GM19240 (cell line): ENCODE measurements around the gene PIGP.
"Not testable (repeated sequence)": the region's sequence is repeated elsewhere in the genome, so short reads cannot be mapped to it uniquely, and the experiment has no call there.

Source experiments
- DNase-seq: peaks from one replicate; pipeline ENCODE4 v3.0.0; 2011; ENCODE audit warnings: low spot score; ENCODE audit not compliant: insufficient read length

PIGP gene

DNA sequence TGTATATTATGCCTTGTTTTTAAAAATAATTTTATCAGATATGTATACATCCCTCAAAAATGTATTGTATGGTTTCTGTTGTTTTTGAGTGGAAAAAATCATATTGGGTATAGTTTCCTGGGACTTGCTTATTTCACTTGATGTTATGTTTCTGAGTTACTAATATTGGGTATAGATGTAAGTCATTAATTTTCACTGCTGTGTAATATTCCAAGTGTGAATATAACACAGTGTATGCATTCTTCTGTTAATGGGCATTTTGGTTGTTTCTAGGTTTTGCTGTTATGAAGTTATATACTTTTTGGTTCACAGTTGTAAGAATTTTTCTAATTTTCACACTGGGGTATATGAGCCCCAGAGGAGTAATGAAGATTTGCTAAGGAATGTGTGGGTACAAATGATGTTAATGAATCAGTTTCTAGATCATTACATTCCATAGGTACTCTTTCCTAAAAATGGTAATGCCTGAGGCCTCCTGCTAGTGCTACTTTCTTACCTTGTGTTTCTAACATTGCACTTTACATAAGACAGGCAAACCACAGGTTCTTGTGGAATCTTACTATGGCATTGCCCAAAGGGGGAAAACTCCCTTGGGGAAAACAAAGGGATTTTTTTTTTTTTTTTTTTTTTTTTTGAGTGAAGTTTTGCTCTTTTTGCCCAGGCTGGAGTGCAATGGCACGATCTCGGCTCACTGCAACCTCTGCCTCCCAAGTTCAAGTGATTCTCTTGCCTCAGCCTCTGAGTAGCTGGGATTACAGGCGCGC, 3.4 kb upstream of the PIGP start:
- DNase-seq: no peak

GRCh38 chr21:37075214-37075770, 2.4 kb upstream of the PIGP start:
- DNase-seq: no peak

GRCh38 chr21:37074546-37074945, 1.7 kb upstream of the PIGP start:
- DNase-seq: no peak

DNA sequence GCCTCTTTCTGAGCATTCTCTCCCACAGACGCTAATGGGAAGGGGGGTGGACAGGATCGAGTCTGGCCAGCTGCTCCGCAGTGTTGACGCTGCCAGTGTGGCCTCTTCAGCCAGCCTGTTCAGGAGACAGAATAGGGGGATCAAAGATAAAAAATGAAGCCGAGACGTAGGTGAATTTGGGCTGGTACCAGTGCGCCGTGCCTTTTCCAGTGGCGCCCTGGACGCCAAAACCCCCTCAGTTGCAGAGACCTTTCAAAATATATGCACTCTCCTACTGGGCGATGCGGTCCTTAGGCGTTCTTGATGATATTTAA, 1.3 kb upstream of the PIGP start:
- no peak for DNase-seq

DNA sequence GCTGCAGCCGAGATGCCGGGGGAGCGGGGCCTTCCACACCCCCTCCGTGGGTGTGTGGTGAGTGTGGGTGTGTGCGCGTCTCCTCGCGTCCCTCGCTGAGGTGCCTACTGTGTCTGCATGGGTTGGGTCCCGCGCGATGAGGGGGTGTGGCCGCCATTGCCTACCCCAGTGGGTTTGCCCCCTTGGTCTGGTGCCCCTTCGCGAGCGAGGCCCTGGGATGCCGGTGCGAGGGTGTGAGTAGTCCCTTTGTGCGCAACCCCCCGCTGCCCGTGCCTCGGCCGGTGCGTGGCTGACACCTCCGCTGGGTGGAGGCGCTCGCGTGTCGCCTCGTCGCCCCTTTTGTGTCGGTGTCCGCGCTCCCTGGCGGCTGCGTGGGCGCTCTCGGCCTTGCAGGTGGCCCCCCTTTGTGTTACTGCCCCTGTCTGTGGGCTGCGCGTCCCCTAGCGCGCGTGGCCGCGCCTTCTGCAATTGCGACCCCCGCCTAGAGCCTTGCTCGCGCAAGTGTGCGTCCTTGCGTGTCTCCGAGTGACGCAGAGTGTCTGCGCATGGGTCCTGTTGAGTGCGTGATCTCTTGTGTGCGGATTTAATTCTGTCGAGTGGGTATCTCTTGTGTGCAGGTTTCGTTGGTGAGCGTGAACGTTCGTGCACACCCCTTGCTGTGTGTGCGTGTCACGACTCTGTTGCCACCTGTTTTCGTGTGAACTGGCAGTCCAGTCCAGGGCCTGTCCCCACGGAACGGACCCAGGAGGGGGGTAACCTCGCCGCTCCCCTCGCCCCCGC, 736 bp upstream of the PIGP start:
- DNase-seq: no peak

GRCh38 chr21:37072274-37072987, 440 bp downstream of the PIGP start:
- DNase-seq: no peak

DNA sequence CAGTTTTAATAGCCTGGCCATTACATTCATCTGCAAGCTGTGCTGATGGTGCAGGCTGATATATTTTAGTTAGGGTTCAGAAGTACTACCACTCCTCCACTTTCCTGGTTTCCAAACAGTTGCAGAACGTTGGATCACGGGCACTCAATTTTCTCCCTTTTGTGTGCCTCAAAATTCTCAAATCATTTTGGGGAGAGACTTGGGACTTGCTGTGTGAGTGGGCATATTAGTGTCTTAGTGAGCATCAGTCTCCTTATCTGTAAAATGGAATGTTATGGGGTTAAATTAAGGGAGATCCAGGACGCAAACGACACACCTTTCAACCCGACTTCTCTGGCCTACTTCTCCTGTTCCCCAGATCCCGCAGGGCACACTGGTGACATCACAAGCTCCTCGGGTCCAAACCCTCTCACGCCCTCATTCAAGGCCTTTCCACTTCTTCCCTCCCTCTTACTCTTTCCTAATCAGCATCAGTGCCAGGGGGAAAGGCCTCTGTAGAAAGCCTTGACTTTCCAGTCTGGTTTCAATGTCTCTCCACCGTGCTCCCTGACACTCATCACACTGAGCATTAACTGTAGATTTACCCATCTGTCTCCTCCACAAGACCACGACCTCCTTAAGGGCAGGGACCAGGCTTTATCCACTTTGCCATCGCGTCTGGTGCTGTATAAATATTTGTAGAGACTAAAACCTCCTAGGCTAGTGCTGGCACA, 1.2 kb downstream of the PIGP start:
- no peak for DNase-seq

DNA sequence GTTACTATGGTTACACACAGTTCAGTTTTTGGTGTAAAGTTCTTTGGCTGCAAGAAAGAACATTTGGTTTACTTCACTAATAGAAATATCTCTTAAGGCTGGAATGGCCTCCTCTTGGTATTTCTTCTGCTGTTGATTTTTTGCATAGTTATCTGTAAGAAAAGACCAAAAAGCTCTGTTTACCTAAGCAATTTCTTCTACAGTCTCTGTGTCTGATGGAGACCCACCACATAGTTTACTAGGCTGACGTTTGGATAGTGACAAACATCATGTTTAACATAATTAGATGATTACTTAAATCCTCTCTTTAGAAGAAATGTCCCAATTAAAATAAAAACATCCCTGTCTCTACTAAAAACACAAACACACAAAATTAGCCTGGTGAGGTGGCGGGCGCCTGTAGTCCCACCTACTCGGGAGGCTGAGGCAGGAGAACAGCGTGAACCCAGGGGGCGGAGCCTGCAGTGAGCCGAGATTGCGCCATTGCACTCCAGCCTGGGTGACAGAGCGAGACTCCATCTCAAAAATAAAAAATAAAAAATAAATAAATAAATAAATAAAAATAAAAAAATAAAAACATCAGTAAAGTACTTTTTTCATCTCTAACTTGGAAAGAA, 7.2 kb downstream of the PIGP start:
- no peak for DNase-seq

GRCh38 chr21:37064841-37065240, 8.0 kb downstream of the PIGP start:
- DNase-seq: no peak

- DNase-seq: no peak
Measured at GRCh38 chr21:37063433-37063832, 9.4 kb downstream of the PIGP start.

DNA sequence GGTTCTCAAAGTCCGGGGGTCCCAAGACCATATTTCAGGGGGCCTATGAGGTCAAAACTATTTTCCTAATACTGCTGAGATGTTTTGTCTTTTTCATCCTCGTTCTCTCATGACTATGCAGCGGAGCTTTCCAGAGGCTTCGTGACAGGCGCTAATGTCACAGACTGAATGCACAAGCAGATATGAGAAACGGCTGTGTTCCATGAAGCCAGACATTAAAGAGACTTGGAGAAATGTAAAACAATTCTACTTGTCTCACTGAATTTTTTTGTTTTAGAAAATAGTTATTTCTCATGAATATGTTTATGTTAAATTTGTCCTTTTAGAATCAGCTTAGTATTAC, 10.3 kb downstream of the PIGP start:
- no peak for DNase-seq

GRCh38 chr21:37061926-37062592, 10.8 kb downstream of the PIGP start:
- DNase-seq: no peak

DNA sequence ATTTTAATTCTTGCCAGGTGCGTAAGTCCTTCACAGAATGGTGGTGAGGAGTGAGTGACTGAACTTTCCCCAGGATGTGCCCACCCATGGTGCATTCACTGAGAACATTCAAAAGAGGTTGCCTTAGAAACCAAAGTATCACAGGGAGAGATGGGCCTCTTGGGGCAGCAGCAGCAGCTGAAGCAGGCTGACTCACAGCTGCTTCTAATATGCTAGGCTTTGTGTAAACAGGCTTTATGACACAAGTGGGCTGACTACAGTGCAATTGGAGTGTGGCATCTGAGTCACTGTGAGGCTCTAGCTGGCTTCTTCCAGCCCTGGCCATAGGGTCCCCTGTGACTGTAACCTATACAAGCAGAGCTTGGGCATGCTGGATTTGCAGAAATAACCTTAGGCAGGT, 12.6 kb downstream of the PIGP start:
- DNase-seq: no peak

GRCh38 chr21:37059181-37059580, 13.7 kb downstream of the PIGP start:
- DNase-seq: no peak

- no peak for DNase-seq
Measured at GRCh38 chr21:37058261-37058660, 14.6 kb downstream of the PIGP start.

DNA sequence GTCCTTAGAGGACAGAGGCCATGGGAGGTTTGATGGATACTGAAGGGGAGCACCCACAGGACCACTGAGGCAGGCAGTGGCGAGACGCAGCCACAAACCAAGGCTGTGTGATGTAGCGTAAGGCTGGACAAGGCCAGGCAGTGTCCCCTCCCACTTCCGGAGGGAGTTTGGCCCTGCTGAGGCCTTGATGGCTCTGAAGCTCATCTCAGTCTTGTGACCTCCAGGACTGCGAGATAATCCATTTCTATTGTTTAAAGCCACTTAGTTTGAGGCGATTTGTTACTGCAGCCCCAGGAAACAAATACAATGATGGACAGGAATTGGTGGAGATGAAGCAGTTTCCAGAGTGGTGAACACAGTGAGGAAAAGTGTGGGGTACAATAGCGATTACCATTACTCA, 15.3 kb downstream of the PIGP start:
- DNase-seq: no peak

DNA sequence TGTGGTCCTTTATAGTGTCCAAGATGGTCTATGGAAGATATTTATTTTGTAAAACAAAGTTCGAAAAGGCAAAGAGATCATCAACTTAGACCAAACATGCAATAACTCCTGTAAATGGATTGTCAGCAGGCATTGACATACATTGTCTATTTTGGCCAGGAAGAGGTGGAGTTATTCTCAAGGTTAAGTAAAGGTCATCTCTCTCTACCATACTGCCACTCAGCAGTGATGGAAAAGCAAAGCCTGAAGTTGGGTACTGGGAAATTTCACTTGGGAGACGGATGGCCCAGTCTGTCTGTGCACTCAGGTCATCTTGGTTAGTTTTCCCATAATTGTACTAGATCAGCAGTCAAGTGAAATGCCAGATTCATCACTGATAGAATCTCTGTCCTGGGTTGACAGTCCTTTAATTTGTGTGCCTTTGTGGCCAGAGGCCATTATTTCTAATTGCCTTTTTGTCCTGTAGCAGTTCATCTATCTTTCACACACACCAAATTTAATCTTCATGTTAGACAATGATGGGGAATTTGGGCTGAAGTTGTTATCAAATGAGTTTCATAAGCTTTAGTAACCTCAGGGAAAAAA, 17.5 kb downstream of the PIGP start:
- DNase-seq: no peak

DNA sequence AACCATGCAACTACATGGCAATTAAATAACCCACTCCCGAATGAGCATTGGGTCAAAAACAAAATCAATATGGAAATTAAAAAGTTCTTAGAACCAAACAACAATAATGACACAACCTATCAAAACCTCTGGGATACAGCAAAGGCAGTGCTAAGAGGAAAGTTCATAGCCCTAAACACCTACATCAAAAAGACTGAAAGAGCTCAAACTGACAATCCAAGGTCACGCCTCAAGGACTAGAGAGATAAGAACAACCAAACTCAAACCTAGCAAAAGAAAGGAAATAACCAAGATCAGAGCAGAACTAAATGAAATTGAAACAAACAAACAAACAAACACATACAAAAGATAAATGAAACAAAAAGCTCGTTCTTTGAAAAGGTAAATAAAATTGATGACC, 23.1 kb downstream of the PIGP start:
- not testable (repeated sequence) for DNase-seq

DNA sequence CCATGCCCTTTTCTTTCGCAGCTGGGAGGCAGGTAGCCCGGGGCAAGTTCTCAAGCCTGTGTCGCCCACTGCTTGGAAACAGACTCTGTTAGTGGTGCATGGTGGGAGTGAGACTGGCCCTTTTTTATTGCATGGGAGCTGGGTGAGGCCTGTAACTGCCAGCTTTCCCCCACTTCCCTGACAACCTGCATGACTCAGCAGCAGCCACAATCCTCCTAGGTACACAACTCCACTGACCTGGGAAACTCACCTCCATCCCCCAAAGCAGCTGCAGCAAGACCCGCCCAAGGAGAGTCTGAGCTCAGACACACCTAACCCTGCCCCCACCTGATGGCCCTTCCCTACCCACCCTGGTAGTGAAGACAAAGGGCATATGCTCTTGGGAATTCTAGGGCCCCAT, 25.8 kb downstream of the PIGP start:
- no peak for DNase-seq

- no peak for DNase-seq
Measured at GRCh38 chr21:37045556-37045955, 27.3 kb downstream of the PIGP start.
